Nephron progenitor cell (in vitro differentiated cells): Measurements from ENCODE around the gene PRUNE2.

Experiments
- DNase-seq: peaks from one replicate; pipeline ENCODE4 v3.0.0; 2021
- H3K27ac Mint-ChIP-seq: 2 replicates; pipeline ENCODE4 v1.8.0; 2021; ENCODE audit warnings: mild to moderate bottlenecking, moderate library complexity, mixed read lengths
- H3K27me3 Mint-ChIP-seq: 2 replicates; pipeline ENCODE4 v1.8.0; 2021; ENCODE audit warnings: mild to moderate bottlenecking, low read depth, mixed read lengths; ENCODE audit not compliant: poor library complexity
- H3K36me3 Mint-ChIP-seq: 2 replicates; pipeline ENCODE4 v1.8.0; 2021; ENCODE audit warnings: low read depth, mixed read lengths
- H3K4me1 Mint-ChIP-seq: 2 replicates; pipeline ENCODE4 v1.8.0; 2021; ENCODE audit warnings: mixed read lengths
- H3K4me3 Mint-ChIP-seq: 2 replicates; pipeline ENCODE4 v1.8.0; 2021; ENCODE audit warnings: mild to moderate bottlenecking, moderate library complexity, mixed read lengths
- H3K9me3 Mint-ChIP-seq: 2 replicates; pipeline ENCODE4 v1.8.0; 2021; ENCODE audit warnings: mild to moderate bottlenecking, moderate library complexity, mixed read lengths
- CTCF ChIP-seq: fragments of 200-600 bp; sonication (generic); IDR thresholded peaks from 2 replicates; pipeline ENCODE4 v1.5.0; 2021; ENCODE audit warnings: antibody characterized with exemption

Gene PRUNE2

DNA sequence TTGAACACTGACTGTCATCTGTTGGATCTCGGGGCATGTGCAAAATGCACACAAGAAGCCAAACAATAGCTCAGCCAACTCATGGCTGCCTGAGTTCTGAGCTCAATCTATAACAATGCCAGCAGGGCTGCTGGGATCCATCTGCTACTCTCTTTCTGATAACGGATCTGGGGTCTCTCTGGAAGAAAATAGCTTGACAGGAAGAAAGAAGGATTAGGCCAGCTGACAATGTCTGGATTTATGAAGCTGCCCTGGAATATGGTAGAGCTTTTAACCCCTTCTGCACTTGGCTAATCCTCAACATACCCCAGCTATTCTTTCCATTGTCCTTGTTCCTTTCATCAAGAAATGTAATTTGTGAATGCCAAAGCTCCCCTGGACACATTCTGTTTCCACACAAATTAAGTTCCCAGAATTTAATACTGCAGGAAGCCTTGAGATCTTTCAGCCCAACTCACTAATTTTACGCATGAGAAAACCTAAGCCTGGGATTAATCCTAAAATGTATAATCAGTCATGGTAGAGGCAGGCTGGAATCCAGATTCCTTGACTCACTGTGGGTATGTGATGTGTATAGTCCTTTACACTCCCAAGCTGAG, 204.4 kb downstream of the PRUNE2 start:
- no peak for TF ChIP-seq CTCF
- no peaks in the 10 kb centered on the region for H3K36me3 Mint-ChIP-seq
- peaks cover 4% of the 10 kb centered on the region for H3K27me3 Mint-ChIP-seq
- no peak for DNase-seq
- peaks cover 53% of the 10 kb centered on the region for H3K4me1 Mint-ChIP-seq
- H3K9me3 Mint-ChIP-seq, result no peaks in the 10 kb centered on the region
- no peak overlapping the region for H3K4me3 Mint-ChIP-seq
- no peak overlapping the region for H3K27ac Mint-ChIP-seq

DNA sequence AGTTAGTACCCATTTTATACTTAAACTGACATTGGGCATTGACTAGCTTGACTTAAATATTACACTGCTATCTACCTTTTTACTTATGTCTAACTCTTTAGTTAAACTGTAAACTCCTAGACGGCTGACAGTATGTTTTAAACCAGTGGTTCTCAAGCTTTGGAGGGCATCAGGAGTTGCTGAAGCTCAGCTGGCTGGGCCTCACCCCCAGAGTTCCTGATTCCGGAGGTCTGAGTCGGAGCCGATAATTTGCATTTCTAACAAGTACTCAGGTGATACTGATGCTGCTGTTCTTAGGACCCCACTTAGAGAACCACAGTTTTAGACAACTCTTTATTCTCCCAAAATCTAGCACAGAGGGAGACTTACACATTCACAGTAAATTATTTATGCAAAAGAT, 205.0 kb downstream of the PRUNE2 start:
- H3K9me3 Mint-ChIP-seq, result no peaks in the 10 kb centered on the region
- TF ChIP-seq CTCF, result no peak
- H3K27me3 Mint-ChIP-seq, result peaks cover 4% of the 10 kb centered on the region
- DNase-seq, result no peak
- H3K36me3 Mint-ChIP-seq, result no peaks in the 10 kb centered on the region
- peaks cover 53% of the 10 kb centered on the region for H3K4me1 Mint-ChIP-seq
- H3K27ac Mint-ChIP-seq, result no peak overlapping the region
- no peak overlapping the region for H3K4me3 Mint-ChIP-seq

DNA sequence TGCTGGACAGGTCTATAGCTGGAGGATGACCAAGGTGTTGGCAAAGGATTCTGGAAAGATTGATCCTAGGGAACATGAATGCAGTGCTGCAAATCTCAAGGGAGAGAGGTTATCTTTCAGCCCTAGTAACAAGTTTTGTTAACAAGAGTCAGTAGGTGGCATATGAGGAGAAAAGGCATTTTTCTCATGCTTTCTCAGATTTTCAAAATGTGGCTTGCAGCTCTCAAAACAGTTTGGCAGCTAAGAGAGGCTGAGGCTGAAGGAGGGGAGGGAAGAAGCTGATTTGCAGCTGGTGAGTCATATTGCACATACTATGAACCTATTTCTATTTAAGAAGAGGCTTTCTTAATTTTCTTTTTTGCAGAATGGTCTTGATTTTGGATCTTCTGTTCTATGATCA, 205.9 kb downstream of the PRUNE2 start:
- TF ChIP-seq CTCF, result no peak
- H3K4me3 Mint-ChIP-seq, result no peak overlapping the region
- H3K27ac Mint-ChIP-seq, result no peak overlapping the region

DNA sequence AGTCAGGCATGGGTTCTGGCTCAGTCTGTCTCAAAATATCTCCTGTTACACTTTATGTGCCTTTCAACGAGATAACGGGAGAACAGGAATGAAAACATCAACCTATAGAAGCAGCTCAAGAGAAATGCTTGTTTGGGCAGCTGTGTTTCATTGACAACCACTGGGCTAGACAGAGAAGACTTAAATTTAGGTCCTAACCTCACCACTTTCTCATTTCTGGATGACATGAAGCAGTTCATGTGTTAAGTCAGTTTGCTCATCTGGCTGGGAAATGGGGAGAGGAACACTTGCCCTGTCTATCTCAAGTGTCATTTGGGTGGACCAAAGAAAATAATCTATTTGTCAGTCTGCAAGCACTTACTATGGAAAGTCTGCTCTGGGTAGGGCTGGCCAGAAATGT, 208.4 kb downstream of the PRUNE2 start:
- no peak overlapping the region for H3K27ac Mint-ChIP-seq
- peaks cover 4% of the 10 kb centered on the region for H3K27me3 Mint-ChIP-seq
- H3K4me3 Mint-ChIP-seq, result no peak overlapping the region
- TF ChIP-seq CTCF, result no peak
- H3K9me3 Mint-ChIP-seq, result no peaks in the 10 kb centered on the region
- H3K4me1 Mint-ChIP-seq, result peaks cover 48% of the 10 kb centered on the region
- no peaks in the 10 kb centered on the region for H3K36me3 Mint-ChIP-seq
- no peak for DNase-seq

More for the DNA sequence above, 205.9 kb downstream of the PRUNE2 start:
- Mint-ChIP-seq H3K27me3 (peaks cover 4% of the 10 kb centered on the region), H3K36me3 (no peaks in the 10 kb centered on the region), H3K4me1 (peaks cover 53% of the 10 kb centered on the region), H3K9me3 (no peaks in the 10 kb centered on the region)
- DNase-seq, result no peak

DNA sequence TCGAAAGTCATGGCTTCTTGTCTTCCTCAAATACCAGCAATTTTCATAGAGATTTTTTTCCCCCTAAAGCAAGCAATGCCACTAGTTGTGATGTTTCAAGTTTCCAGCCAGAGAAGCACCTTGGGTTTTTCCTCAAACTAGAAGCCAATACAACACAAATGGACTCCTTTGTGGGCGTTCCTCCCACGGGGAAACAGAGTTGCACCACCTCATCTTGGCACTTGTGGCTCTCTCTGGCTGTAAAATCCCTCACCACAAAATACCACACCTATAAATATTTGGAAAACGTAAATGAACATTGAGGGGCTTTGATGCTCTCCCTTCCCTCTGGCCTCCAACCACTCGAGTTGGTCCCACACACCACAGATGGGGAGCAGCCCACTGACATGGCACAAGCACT, 208.8 kb downstream of the PRUNE2 start:
- no peak overlapping the region for H3K27ac Mint-ChIP-seq
- no peak for DNase-seq
- H3K27me3 Mint-ChIP-seq, result peaks cover 6% of the 10 kb centered on the region
- peaks cover 53% of the 10 kb centered on the region for H3K4me1 Mint-ChIP-seq
- TF ChIP-seq CTCF, result no peak
- no peak overlapping the region for H3K4me3 Mint-ChIP-seq
- H3K36me3 Mint-ChIP-seq, result no peaks in the 10 kb centered on the region
- H3K9me3 Mint-ChIP-seq, result no peaks in the 10 kb centered on the region

DNA sequence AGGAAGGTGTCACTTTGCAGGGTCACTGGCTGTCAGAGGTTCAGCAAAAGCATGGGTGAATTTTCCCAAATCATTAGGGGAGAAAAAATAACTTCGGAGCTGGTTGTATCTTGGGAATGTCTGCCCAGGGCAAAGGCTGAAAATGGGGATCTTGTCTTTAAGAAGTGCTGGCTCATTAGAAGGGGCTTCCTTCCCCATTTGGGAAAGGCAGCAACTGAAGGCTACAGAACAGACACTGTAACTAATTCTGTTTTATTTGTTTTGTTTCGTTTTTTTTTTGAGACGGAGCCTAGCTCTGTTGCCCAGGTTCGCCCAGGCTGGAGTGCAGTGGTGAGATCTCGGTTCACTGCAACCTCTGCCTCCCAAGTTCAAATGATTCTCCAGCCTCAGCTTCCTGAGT, 212.0 kb downstream of the PRUNE2 start:
- DNase-seq, result no peak
- Mint-ChIP-seq H3K36me3 (no peaks in the 10 kb centered on the region), H3K4me3 (no peak overlapping the region), H3K27me3 (peaks cover 6% of the 10 kb centered on the region), H3K9me3 (no peaks in the 10 kb centered on the region), H3K4me1 (peaks cover 41% of the 10 kb centered on the region), H3K27ac (no peak overlapping the region)
- TF ChIP-seq CTCF, result no peak
